Activated CD4-positive, alpha-beta T cell treated with anti-CD3 and anti-CD28 coated beads for 48 hours (primary cell): ENCODE data around the gene CCDC57.

ENCODE experiments used
- DNase-seq: peaks from one replicate; pipeline ENCODE4 v3.0.0-alpha.2; 2020

Gene CCDC57

GRCh38 chr17:82245134-82246039 is 32.7 kb upstream of the CCDC57 start:
- DNase-seq, result no peak

- peak; percentile 55 for DNase-seq
Observed at GRCh38 chr17:82244413-82245133, 31.9 kb upstream of the CCDC57 start.

- no peak for DNase-seq
Observed at GRCh38 chr17:82243648-82244412, 31.2 kb upstream of the CCDC57 start.

- DNase-seq, result no peak
Observed at GRCh38 chr17:82242977-82243647, 30.5 kb upstream of the CCDC57 start.

- DNase-seq, result no peak
Observed at GRCh38 chr17:82242698-82242976, 30.0 kb upstream of the CCDC57 start.

GRCh38 chr17:82241926-82242697 is 29.5 kb upstream of the CCDC57 start:
- no peak for DNase-seq

GRCh38 chr17:82241183-82241925 is 28.7 kb upstream of the CCDC57 start:
- DNase-seq, result peak; percentile 76

- no peak for DNase-seq
Observed at GRCh38 chr17:82240506-82241182, 28.0 kb upstream of the CCDC57 start.

GRCh38 chr17:82239926-82240505 is 27.4 kb upstream of the CCDC57 start:
- DNase-seq, result no peak

GRCh38 chr17:82239401-82239925 is 26.8 kb upstream of the CCDC57 start:
- no peak for DNase-seq

GRCh38 chr17:82238472-82239201 is 26.0 kb upstream of the CCDC57 start:
- DNase-seq, result peak; percentile 82

- no peak for DNase-seq
Observed at GRCh38 chr17:82237746-82238471, 25.3 kb upstream of the CCDC57 start.

GRCh38 chr17:82237083-82237745 is 24.6 kb upstream of the CCDC57 start:
- DNase-seq, result no peak

GRCh38 chr17:82236142-82236971 is 23.7 kb upstream of the CCDC57 start:
- peak; percentile 82 for DNase-seq

GRCh38 chr17:82235775-82236141 is 23.1 kb upstream of the CCDC57 start:
- DNase-seq, result no peak

- no peak for DNase-seq
Observed at GRCh38 chr17:82235056-82235774, 22.6 kb upstream of the CCDC57 start.
